Kidney (tissue), 14 donors: ENCODE measurements around the gene FBXL17. TPM values are rescaled to one million over a fixed set of nuclear protein-coding genes. Genes with fewer than 3 reads are reported as not detected.

Experiments
- DNase-seq, 5 donors: peaks; one replicate each; pipeline ENCODE4 v3.0.0-alpha.2; 2013 to 2020
- FAIRE-seq: peaks from 2 replicates; lab custom pipeline; 2012; peaks lifted over from hg19 to GRCh38; lab: Jason Lieb, UNC
- H3K27ac ChIP-seq, 2 donors: one replicate each; pipeline ENCODE4 v1.7.0; 2013; ENCODE audit warnings: low read depth in 2 of 2, low read length in 2 of 2, inconsistent platforms in 1 of 2
- H3K27me3 ChIP-seq: one replicate; pipeline ENCODE4 v1.7.1; 2013; ENCODE audit warnings: low read length, inconsistent platforms; ENCODE audit not compliant: control insufficient read depth, insufficient read depth
- H3K36me3 ChIP-seq, 3 donors: one replicate each; pipeline versions ENCODE4 v1.7.0 to v1.7.1; 2013; ENCODE audit warnings: low read length in 3 of 3, control low read depth in 1 of 3, inconsistent platforms in 1 of 3; ENCODE audit not compliant: insufficient read depth in 3 of 3, control insufficient read depth in 2 of 3
- H3K4me1 ChIP-seq, 3 donors: one replicate each; pipeline versions ENCODE4 v1.7.0 to v1.7.1; 2013; ENCODE audit warnings: low read length in 3 of 3, inconsistent platforms in 1 of 3, low read depth in 1 of 3; ENCODE audit not compliant: control insufficient read depth in 2 of 3, insufficient read depth in 2 of 3
- H3K4me3 ChIP-seq, 3 donors: one replicate each; pipeline versions ENCODE4 v1.7.0 to v1.8.1; 2013; ENCODE audit warnings: low read length in 3 of 3, control low read depth in 1 of 3, inconsistent platforms in 1 of 3
- H3K9ac ChIP-seq, 3 donors: one replicate each; pipeline versions ENCODE4 v1.7.0 to v1.7.1; 2013; ENCODE audit warnings: low read length in 3 of 3, control low read depth in 1 of 3, inconsistent platforms in 1 of 3
- H3K9me3 ChIP-seq, 3 donors: one replicate each; pipeline versions ENCODE4 v1.7.0 to v1.7.1; 2013; ENCODE audit warnings: low read length in 3 of 3, control low read depth in 1 of 3, inconsistent platforms in 1 of 3; ENCODE audit not compliant: control insufficient read depth in 2 of 3, insufficient read depth in 1 of 3
- intact Hi-C: fragments of 100-400 bp; cut with DNase I; formaldehyde crosslinking; loops from one replicate; pipeline ENCODE4 v1.11.1; 2022
- polyA plus RNA-seq: library from polyadenylated mRNA; stranded (reverse); fragments of 350-450 nt; fragmentation: Illumina TruSeq; extraction: RNeasy Lipid Tissue Mini Kit (QIAGEN cat#74804); gene quantifications from one replicate; pipeline ENCODE4 v1.2.3, GENCODE V29; 2014; ENCODE audit warnings: low read depth, low replicate concordance; ENCODE audit not compliant: insufficient read depth
- total RNA-seq: library from RNA; stranded (reverse); fragmentation: NEBNext Ultra II Directional; extraction: Animal tissue kit (Norgen Biotek cat#: 25700); gene quantifications from one replicate; pipeline ENCODE4 v1.2.1, GENCODE V29; 2021
- TF ChIP-seq, protein P1 (sequence below): IDR thresholded peaks from 3 replicates; pipeline ENCODE4 v1.5.1; 2012; ENCODE audit warnings: mild to moderate bottlenecking, moderate library complexity, borderline replicate concordance; ENCODE audit not compliant: insufficient read depth; ENCODE audit errors: extremely low read depth
- donor health status: control.
- donor health status: control.
- donor health status: control.
- donor health status: control.
- donor health status: control.
- donor health status: DM: yes; HTN: yes; CAD: no.
- donor health status: Normal renal cell carcinoma (clear cell type).

The FBXL17 gene
- total and polyA plus RNA-seq, 2 donors from 2014 or later = 11.7 to 26.5 TPM

DNA sequence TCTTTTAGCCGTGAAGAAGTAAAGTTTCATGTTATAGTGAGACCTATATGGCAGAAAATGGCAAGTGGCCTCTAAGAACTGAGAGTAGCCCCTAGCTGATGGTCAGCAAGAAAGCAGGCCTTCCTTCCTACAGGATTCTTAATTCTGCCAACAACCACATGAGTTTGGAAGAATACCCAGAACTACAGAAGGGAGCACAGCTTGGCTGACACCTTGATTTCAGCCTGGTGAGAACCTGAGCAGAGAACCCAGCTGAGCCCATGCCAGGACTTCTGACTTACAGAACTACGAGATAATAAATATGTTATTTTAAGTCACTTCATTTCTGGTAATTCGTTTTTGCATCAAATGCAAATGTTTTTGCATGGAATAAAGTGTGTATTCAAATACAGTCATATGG, 5.9 kb upstream of the FBXL17 start:
- Histone ChIP-seq H3K27ac (no peak overlapping the region), H3K4me3 (no peak overlapping the region), H3K27me3 (no peaks in the 10 kb centered on the region), H3K36me3 (no peaks in the 10 kb centered on the region), H3K4me1 (peaks cover 0 to 4% (median 3%) of the 10 kb centered on the region in 3 donors), H3K9me3 (no peaks in the 10 kb centered on the region), H3K9ac (no peak overlapping the region)
- TF ChIP-seq, protein P1, sequence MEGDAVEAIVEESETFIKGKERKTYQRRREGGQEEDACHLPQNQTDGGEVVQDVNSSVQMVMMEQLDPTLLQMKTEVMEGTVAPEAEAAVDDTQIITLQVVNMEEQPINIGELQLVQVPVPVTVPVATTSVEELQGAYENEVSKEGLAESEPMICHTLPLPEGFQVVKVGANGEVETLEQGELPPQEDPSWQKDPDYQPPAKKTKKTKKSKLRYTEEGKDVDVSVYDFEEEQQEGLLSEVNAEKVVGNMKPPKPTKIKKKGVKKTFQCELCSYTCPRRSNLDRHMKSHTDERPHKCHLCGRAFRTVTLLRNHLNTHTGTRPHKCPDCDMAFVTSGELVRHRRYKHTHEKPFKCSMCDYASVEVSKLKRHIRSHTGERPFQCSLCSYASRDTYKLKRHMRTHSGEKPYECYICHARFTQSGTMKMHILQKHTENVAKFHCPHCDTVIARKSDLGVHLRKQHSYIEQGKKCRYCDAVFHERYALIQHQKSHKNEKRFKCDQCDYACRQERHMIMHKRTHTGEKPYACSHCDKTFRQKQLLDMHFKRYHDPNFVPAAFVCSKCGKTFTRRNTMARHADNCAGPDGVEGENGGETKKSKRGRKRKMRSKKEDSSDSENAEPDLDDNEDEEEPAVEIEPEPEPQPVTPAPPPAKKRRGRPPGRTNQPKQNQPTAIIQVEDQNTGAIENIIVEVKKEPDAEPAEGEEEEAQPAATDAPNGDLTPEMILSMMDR = no peak
- DNase-seq (no peak), FAIRE-seq (no peak)
- intact Hi-C loops = no loop called here

DNA sequence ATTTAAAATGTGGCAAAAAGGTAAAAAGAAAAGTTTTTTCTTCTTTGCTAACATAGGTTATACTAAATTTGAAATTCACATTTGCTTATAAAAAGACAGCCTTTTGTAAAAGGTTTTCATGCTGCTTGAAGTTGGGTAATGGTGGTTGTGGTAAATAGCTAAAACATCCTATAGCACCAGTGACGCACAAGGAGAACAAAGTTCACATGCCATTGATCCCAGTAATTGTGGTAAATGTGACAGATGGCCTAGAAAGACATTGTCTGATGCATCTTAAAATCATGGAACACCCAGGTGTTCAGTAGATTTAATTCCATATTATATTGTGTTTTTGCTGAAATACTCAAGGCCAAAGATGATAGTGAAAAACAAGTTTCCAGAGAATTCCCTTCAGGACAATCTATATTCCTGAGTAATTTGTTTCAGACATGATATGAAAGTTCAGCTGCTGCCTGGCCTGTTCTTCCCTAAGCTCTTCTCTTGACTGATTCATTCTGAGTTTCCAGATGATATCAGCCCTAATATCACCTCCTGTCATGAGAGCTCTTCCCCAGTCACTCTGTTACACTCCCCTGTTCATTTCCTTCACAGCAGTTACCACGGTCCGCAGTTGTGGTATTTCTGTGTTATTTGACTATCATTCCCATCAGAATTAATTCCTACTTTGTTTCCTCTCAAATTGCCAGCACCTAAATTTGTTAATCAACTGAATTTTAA, 4.6 kb upstream of the FBXL17 start:
- FAIRE-seq (no peak), DNase-seq (no peak)
- TF ChIP-seq, protein P1 = no peak
- H3K36me3 ChIP-seq = no peaks in the 10 kb centered on the region
- no peaks in the 10 kb centered on the region for H3K27me3 ChIP-seq
- no peak overlapping the region for H3K4me3 ChIP-seq
- intact Hi-C loops = no loop called here
- no peak overlapping the region for H3K9ac ChIP-seq
- peaks cover 0 to 4% (median 3%) of the 10 kb centered on the region in 3 donors for H3K4me1 ChIP-seq
- no peaks in the 10 kb centered on the region for H3K9me3 ChIP-seq
- H3K27ac ChIP-seq = no peak overlapping the region

DNA sequence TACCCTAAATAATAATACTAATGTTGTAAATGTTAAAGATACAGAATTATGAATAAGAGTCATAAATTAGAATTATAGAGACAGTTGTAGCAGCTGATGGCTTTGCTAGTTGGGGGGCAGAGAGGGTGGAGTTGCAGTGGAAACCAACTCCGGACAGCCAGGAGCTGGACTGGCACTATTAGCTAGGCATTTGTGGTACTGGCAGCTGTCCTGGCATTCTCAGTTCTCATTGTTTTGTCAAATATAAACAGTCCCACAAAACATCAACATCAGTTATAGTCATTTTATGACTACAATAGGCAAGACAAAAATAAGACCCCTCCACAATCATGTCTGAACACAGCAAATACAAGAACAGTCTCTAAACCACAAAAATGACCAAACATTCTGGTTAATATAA, 2.8 kb upstream of the FBXL17 start:
- FAIRE-seq (no peak), DNase-seq (no peak)
- no peaks in the 10 kb centered on the region for H3K36me3 ChIP-seq
- TF ChIP-seq, protein P1 = no peak
- H3K9ac ChIP-seq = no peak overlapping the region
- no peaks in the 10 kb centered on the region for H3K27me3 ChIP-seq
- H3K4me1 ChIP-seq = peaks cover 0 to 4% (median 3%) of the 10 kb centered on the region in 3 donors
- no peak overlapping the region for H3K27ac ChIP-seq
- H3K9me3 ChIP-seq = no peaks in the 10 kb centered on the region
- H3K4me3 ChIP-seq = no peak overlapping the region
- intact Hi-C loops = no loop called here
